Measurements from ENCODE around the gene XAB2.

The XAB2 gene

DNA sequence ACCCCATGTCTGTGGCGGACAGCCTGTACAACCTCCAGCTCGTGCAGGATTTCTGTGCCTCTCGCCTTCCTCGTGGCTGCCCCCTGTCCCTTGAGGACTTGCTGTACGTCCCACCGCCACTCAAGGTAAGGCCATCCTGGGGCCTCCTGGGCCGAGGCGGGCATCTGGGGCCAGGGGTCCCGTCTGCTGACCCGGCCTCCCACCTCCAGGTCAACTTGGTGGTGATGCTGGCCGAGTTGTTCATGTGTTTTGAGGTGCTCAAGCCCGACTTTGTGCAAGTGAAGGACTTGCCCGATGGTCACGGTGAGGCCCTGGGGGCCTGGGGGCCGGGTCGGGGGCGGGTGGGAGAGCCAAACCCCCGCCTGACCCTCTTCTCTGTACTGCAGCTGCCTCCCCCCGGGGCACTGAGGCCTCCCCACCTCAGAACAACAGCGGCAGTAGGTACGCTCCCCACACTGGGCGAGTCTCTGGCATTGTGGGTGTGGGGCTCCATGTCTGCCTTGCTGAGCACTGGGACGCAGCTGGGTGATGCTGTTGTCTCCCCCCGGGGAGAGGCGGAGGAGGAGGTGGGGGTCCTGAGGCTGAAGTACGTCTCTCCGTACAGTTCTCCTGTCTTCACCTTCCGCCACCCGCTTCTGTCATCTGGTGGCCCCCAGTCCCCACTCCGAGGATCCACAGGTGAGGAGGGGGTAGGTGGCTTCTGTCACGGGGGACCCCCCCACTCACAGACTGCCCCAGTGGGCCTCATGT lies 18.7 kb downstream of the XAB2 start:
- Histone ChIP-seq H3K9me2 (ENCODE audit: low read depth, low read length) (no peaks in the 10 kb centered on the region), H3K4me1 (ENCODE audit: insufficient read depth, low read length, severe bottlenecking) (no peaks in the 10 kb centered on the region), H4K20me1 (ENCODE audit: insufficient read depth, low read length) (no peaks in the 10 kb centered on the region), H3K4me3 (ENCODE audit: low read depth, low read length, poor library complexity, severe bottlenecking) (no peak overlapping the region), H3K27me3 (ENCODE audit: insufficient read depth, low read length) (no peaks in the 10 kb centered on the region), H3F3A (ENCODE audit: insufficient read depth, low read length) (no peaks in the 10 kb centered on the region), H3K79me2 (ENCODE audit: insufficient read depth, low read length) (no peaks in the 10 kb centered on the region), H3K27ac (ENCODE audit: low read depth, low read length, poor library complexity, severe bottlenecking) (no peak overlapping the region), H3K36me3 (ENCODE audit: insufficient read depth, low read length) (no peaks in the 10 kb centered on the region), H3K9ac (ENCODE audit: low read length) (no peak overlapping the region), H2AFZ (ENCODE audit: low read length) (no peak overlapping the region), H3K4me2 (ENCODE audit: low read length) (no peak overlapping the region), H3K9me3 (ENCODE audit: low read length) (no peaks in the 10 kb centered on the region)
- TF ChIP-seq EZH2 (IDR thresholded peaks at IDR 0.05; ENCODE audit: borderline replicate concordance, low read length) = no peak
- TF ChIP-seq, protein P1, sequence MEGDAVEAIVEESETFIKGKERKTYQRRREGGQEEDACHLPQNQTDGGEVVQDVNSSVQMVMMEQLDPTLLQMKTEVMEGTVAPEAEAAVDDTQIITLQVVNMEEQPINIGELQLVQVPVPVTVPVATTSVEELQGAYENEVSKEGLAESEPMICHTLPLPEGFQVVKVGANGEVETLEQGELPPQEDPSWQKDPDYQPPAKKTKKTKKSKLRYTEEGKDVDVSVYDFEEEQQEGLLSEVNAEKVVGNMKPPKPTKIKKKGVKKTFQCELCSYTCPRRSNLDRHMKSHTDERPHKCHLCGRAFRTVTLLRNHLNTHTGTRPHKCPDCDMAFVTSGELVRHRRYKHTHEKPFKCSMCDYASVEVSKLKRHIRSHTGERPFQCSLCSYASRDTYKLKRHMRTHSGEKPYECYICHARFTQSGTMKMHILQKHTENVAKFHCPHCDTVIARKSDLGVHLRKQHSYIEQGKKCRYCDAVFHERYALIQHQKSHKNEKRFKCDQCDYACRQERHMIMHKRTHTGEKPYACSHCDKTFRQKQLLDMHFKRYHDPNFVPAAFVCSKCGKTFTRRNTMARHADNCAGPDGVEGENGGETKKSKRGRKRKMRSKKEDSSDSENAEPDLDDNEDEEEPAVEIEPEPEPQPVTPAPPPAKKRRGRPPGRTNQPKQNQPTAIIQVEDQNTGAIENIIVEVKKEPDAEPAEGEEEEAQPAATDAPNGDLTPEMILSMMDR (IDR thresholded peaks at IDR 0.05; ENCODE audit: low read length) = no peak

DNA sequence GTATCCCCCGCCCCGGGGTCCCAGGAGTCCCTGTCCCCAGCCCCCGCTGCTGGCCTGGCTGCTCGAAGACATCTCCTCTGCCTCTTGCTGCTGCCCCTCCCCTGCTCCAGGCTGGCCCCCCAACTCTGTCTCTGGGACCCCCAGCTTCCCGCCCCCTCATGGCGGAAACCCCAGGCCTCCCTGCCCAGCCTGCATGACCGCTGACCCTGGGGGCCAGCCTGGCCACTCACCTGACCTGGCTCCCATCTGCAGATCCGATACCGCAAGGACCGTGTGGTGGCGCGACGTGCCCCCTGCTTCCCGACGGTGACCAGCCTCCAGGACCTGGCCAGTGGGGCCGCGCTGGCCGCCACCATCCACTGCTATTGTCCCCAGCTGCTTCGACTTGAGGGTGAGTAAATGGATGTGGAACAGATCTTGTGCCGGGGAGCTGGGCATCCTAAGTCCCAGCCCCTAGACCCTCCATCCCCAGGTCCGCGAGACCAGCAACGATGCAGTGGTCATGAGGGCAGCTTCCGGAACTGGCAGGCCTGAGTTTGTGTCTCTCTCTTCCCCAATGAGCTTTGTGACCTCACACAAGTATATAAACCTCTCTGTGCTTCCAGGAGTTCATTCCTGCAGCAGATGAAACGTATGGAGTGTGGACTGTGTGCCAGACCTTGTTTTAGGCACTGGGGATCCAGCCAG lies 21.3 kb downstream of the XAB2 start:
- H3K79me2 ChIP-seq (ENCODE audit: insufficient read depth, low read length) = no peaks in the 10 kb centered on the region
- no peak overlapping the region for H3K4me3 ChIP-seq (ENCODE audit: low read depth, low read length, poor library complexity, severe bottlenecking)
- no peaks in the 10 kb centered on the region for H3K4me1 ChIP-seq (ENCODE audit: insufficient read depth, low read length, severe bottlenecking)
- H2AFZ ChIP-seq (ENCODE audit: low read length) = no peak overlapping the region
- H3K9me2 ChIP-seq (ENCODE audit: low read depth, low read length) = no peaks in the 10 kb centered on the region
- no peak overlapping the region for H3K9ac ChIP-seq (ENCODE audit: low read length)
- no peak overlapping the region for H3K27ac ChIP-seq (ENCODE audit: low read depth, low read length, poor library complexity, severe bottlenecking)
- H3F3A ChIP-seq (ENCODE audit: insufficient read depth, low read length) = no peaks in the 10 kb centered on the region
- H3K36me3 ChIP-seq (ENCODE audit: insufficient read depth, low read length) = no peaks in the 10 kb centered on the region
- TF ChIP-seq, protein P1 (IDR thresholded peaks at IDR 0.05; ENCODE audit: low read length) = no peak
- no peak for TF ChIP-seq EZH2 (IDR thresholded peaks at IDR 0.05; ENCODE audit: borderline replicate concordance, low read length)
- H3K27me3 ChIP-seq (ENCODE audit: insufficient read depth, low read length) = no peaks in the 10 kb centered on the region
- no peak overlapping the region for H3K4me2 ChIP-seq (ENCODE audit: low read length)
- H3K9me3 ChIP-seq (ENCODE audit: low read length) = no peaks in the 10 kb centered on the region
- no peaks in the 10 kb centered on the region for H4K20me1 ChIP-seq (ENCODE audit: insufficient read depth, low read length)

DNA sequence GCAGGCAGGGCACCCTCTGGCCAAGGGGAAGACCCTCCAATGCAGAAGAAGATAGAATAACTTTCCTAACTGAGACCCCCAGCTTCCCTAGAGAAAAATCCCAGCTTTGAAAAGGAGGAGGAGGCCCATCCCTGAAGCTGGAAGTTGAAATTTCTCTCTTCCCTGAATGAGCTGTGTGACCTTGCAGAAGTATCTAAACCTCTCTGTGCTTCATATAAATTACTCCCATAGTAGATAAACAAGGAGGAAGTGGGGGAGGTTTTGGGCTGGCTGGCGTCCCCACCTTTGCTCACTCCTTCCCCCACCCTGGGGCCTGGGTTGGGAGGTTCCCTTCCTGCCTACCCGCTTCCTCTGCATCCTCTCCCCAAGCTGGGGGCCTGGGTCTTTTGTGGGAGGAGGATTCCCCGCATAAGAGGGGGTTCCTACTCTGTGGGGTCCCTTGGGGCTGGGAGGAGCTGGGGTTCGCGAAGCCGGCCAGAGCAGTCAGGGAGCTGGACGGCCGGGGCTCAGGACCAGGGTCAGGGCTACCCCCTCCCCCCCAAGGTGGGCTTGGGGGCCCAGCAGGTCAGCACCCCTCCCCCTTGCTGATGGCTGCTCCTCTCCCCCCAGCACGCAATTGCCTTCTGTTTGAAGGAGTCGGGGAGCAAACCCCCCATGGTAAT lies 22.0 kb downstream of the XAB2 start:
- Histone ChIP-seq H3K9me2 (ENCODE audit: low read depth, low read length) (no peaks in the 10 kb centered on the region), H3K4me1 (ENCODE audit: insufficient read depth, low read length, severe bottlenecking) (no peaks in the 10 kb centered on the region), H3K9me3 (ENCODE audit: low read length) (no peaks in the 10 kb centered on the region), H3F3A (ENCODE audit: insufficient read depth, low read length) (no peaks in the 10 kb centered on the region), H3K4me2 (ENCODE audit: low read length) (no peak overlapping the region), H4K20me1 (ENCODE audit: insufficient read depth, low read length) (no peaks in the 10 kb centered on the region), H3K27ac (ENCODE audit: low read depth, low read length, poor library complexity, severe bottlenecking) (no peak overlapping the region), H3K79me2 (ENCODE audit: insufficient read depth, low read length) (no peaks in the 10 kb centered on the region), H3K9ac (ENCODE audit: low read length) (no peak overlapping the region), H3K36me3 (ENCODE audit: insufficient read depth, low read length) (no peaks in the 10 kb centered on the region), H3K27me3 (ENCODE audit: insufficient read depth, low read length) (no peaks in the 10 kb centered on the region), H3K4me3 (ENCODE audit: low read depth, low read length, poor library complexity, severe bottlenecking) (no peak overlapping the region), H2AFZ (ENCODE audit: low read length) (no peak overlapping the region)
- TF ChIP-seq, protein P1 (IDR thresholded peaks at IDR 0.05; ENCODE audit: low read length) = no peak
- no peak for TF ChIP-seq EZH2 (IDR thresholded peaks at IDR 0.05; ENCODE audit: borderline replicate concordance, low read length)
